Duodenal mucosa (tissue), 2 donors: ENCODE data around the gene RAB3IP.
"Not testable (repeated sequence)": the region's sequence is repeated elsewhere in the genome, so short reads cannot be mapped to it uniquely, and the experiment has no call there.

Experiments
- H3K27ac ChIP-seq: one replicate; pipeline ENCODE4 v1.7.0; 2013; ENCODE audit warnings: low read depth, low read length
- H3K27me3 ChIP-seq, 2 donors: one replicate each; pipeline ENCODE4 v1.7.0; 2013; ENCODE audit warnings: low read length in 2 of 2, control low read depth in 1 of 2; ENCODE audit not compliant: insufficient read depth in 2 of 2, control insufficient read depth in 1 of 2
- H3K36me3 ChIP-seq, 2 donors: one replicate each; pipeline ENCODE4 v1.7.0; 2013; ENCODE audit warnings: low read length in 2 of 2, control low read depth in 1 of 2; ENCODE audit not compliant: insufficient read depth in 2 of 2, control insufficient read depth in 1 of 2
- H3K4me1 ChIP-seq, 2 donors: one replicate each; pipeline ENCODE4 v1.7.0; 2013; ENCODE audit warnings: low read length in 2 of 2, control low read depth in 1 of 2; ENCODE audit not compliant: insufficient read depth in 2 of 2, control insufficient read depth in 1 of 2
- H3K4me3 ChIP-seq, 2 donors: one replicate each; pipeline ENCODE4 v1.7.0; 2013; ENCODE audit warnings: low read length in 2 of 2, low read depth in 1 of 2
- H3K9ac ChIP-seq, 2 donors: one replicate each; pipeline ENCODE4 v1.7.0; 2013; ENCODE audit warnings: low read length in 2 of 2, low read depth in 1 of 2
- H3K9me3 ChIP-seq, 2 donors: one replicate each; pipeline ENCODE4 v1.7.0; 2013; ENCODE audit warnings: low read length in 2 of 2, control low read depth in 1 of 2; ENCODE audit not compliant: control insufficient read depth in 1 of 2

The RAB3IP gene

GRCh38 chr12:69851976-69852375 lies 113.3 kb downstream of the RAB3IP start:
- no peak overlapping the region for H3K4me3 ChIP-seq
- H3K36me3 ChIP-seq = no peaks in the 10 kb centered on the region
- H3K9me3 ChIP-seq = peaks cover 0 to 4% of the 10 kb centered on the region in 2 donors
- no peak overlapping the region for H3K27ac ChIP-seq
- no peaks in the 10 kb centered on the region for H3K4me1 ChIP-seq
- no peaks in the 10 kb centered on the region for H3K27me3 ChIP-seq
- H3K9ac ChIP-seq = no peak overlapping the region

DNA sequence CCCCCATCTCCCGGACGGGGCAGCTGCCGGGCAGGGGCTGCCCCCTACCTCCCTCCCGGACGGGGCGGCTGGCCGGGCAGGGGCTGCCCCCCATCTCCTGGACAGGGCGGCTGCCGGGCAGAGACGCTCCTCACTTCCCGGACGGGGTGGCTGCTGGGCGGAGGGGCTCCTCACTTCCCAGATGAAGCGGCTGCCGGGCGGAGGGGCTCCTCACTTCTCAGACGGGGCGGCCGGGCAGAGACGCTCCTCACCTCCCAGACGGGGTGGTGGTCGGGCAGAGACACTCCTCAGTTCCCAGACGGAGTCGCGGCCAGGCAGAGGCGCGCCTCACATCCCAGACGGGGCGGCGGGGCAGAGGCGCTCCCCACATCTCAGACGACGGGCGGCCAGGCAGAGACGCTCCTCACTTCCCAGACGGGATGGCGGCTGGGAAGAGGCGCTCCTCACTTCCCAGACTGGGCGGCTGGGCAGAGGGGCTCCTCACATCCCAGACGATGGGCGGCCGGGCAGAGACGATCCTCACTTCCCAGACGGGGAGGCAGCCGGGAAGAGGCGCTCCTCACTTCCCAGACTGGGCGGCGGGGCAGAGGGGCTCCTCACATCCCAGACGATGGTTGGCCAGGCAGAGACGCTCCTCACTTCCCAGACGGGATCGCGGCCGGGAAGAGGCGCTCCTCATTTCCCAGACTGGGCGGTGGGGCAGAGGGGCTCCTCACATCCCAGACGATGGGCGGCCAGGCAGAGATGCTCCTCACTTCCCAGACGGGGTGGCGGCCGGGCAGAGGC lies 114.7 kb downstream of the RAB3IP start:
- H3K4me1 ChIP-seq, H3K9me3 ChIP-seq, H3K36me3 ChIP-seq, H3K9ac ChIP-seq, H3K27me3 ChIP-seq, H3K4me3 ChIP-seq, H3K27ac ChIP-seq: not testable (repeated sequence)

DNA sequence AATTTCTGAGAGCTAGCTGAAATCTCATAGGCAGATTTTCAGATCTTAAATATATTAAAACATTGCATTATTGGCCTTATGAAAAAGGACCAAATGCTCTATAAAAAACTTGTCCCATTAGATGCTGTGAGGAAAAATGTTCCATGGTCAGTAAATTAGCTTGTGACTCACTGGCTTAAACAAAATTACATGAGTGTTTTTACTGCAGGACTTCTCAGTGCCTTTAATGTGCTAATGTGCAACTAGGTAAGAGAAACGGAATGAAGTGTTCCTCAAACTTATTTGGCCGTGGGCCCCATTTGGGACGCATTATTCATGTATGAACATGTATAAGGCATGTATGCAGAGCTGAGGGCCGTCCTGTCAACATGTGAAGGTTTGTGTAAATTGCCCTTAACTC lies 128.0 kb downstream of the RAB3IP start:
- Histone ChIP-seq H3K27ac (no peak overlapping the region), H3K9me3 (no peaks in the 10 kb centered on the region), H3K9ac (no peak overlapping the region), H3K36me3 (peaks cover 0 to 2% of the 10 kb centered on the region in 2 donors), H3K4me1 (peaks cover 6 to 7% of the 10 kb centered on the region in 2 donors), H3K4me3 (no peak overlapping the region), H3K27me3 (no peaks in the 10 kb centered on the region)

GRCh38 chr12:69868695-69869094 lies 130.0 kb downstream of the RAB3IP start:
- Histone ChIP-seq H3K27ac (no peak overlapping the region), H3K9me3 (no peaks in the 10 kb centered on the region), H3K9ac (no peak overlapping the region), H3K4me1 (peaks cover 6 to 7% of the 10 kb centered on the region in 2 donors), H3K36me3 (peaks cover 0 to 2% of the 10 kb centered on the region in 2 donors), H3K27me3 (no peaks in the 10 kb centered on the region), H3K4me3 (no peak overlapping the region)

DNA sequence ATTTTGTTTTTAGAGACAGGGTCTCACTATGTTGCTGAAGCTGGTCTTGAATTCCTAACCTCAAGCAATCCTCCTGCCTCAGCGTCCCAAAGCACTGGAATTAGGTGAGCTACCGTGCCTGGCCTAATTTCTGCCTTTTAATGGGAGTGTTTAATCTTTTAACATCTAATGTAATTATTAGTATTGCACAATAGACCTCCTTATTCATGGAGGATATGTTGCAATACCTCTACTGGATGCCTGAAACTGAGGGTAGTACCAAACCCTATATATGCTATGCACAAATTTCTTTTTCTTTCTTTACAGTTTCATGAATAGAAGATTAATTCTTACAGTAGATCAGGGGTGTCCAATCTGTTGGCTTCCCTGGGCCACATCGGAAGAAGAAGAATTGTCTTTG lies 134.1 kb downstream of the RAB3IP start:
- Histone ChIP-seq H3K27me3 (no peaks in the 10 kb centered on the region), H3K9ac (no peak overlapping the region)

More for the DNA sequence above, 134.1 kb downstream of the RAB3IP start:
- H3K36me3 ChIP-seq = no peaks in the 10 kb centered on the region
- H3K4me3 ChIP-seq = no peak overlapping the region
- no peaks in the 10 kb centered on the region for H3K9me3 ChIP-seq
- H3K27ac ChIP-seq = no peak overlapping the region
- no peaks in the 10 kb centered on the region for H3K4me1 ChIP-seq
